Fibroblast of the conjunctiva (primary cell): ENCODE data around the gene RILP.
"Not testable (repeated sequence)": the region's sequence is repeated elsewhere in the genome, so short reads cannot be mapped to it uniquely, and the experiment has no call there.

Source experiments
- DNase-seq: peaks from one replicate; pipeline ENCODE4 v3.0.0-alpha.2; 2010; ENCODE audit warnings: low read depth

Gene RILP

GRCh38 chr17:1649844-1650501 lies at the start of gene RILP:
Gene RILP, minus strand, starts transcription at chr17:1649866. Its CDS starts 62 bp downstream, at chr17:1649804.
- no peak for DNase-seq

- no peak for DNase-seq
These were observed 48.0 kb upstream of the RILP start for GRCh38 chr17:1697681-1698080.

DNA sequence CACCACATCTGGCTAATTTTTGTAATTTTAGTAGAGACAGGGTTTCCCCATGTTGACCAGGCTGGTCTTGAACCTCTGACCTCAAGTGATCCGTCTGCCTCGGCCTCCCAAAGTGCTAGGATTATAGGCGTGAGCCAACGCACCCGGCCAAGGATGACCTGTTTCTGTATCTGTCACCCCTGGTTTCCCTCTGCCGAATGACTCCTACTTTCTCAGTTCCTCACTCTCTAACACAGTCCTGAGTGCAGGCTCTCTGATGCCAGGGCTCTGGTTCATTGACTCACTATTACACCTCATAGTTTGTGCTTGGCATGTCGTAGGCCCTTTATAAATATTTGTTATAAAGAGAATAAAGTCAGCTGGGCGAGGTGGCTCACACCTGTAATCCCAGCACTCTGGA lies 45.7 kb upstream of the RILP start:
- no peak for DNase-seq

- DNase-seq: no peak
These were observed 43.7 kb upstream of the RILP start for GRCh38 chr17:1693339-1693738.

DNA sequence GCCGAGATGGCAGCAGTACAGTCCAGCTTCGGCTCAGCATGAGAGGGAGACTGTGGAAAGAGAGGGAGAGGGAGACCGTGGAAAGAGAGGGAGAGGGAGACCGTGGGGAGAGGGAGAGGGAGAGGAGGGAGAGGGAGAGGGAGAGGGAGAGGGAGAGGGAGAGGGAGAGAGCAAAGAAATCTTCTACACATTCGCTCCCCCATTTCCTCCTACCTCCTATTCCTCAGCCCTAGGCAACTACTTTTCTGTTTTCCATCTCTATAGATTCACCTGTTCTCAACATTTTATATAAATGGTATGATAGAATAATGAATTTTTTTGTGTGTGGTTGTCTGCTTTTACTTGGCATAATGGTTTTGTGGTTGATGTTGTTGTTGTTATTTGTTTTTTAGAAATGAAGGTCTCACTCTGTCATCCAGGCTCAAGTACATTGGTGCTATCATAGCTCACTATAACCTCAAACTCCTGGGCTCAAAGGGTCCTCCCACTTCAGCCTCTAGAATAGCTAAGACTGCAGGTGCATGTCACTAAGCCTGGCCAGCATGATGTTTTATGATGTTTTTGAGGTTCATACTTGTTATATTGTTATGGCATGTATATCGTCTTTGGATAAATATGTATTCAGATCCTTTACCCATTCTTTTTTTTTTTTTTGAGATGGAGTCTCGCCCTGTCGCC lies 41.0 kb upstream of the RILP start:
- no peak for DNase-seq

GRCh38 chr17:1688405-1688804 lies 38.7 kb upstream of the RILP start:
- not testable (repeated sequence) for DNase-seq

GRCh38 chr17:1686086-1686485 lies 36.4 kb upstream of the RILP start:
- no peak for DNase-seq

- DNase-seq: peak; percentile 95
These were observed 34.9 kb upstream of the RILP start, which contains the start of gene PRPF8 for GRCh38 chr17:1684378-1685189. Gene PRPF8, minus strand, starts transcription at chr17:1684867. Its CDS starts 296 bp downstream, at chr17:1684571.

DNA sequence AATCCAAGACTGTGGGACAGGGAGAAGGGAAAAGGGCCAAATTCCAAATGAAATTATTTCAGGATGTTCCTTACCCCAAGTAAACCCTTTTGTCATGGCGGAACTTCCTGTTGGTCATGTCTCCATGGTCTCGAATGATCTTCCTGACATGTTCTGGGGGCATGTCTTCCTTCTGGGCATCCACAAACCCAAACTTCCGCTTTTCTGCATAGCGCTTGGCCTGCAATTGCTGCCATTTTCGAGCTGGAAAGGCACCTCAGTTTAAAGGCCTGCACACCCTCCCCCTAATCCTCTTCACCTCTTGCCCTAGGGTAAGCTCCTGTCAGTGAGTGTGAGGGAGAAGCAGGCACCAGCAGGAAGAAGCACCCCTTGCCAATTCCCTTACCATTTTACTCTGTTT lies 33.8 kb upstream of the RILP start:
- DNase-seq: no peak

- DNase-seq: no peak
These were observed 26.7 kb upstream of the RILP start for GRCh38 chr17:1676401-1676800.

- DNase-seq: no peak
These were observed 23.5 kb upstream of the RILP start for GRCh38 chr17:1673041-1673785.

DNA sequence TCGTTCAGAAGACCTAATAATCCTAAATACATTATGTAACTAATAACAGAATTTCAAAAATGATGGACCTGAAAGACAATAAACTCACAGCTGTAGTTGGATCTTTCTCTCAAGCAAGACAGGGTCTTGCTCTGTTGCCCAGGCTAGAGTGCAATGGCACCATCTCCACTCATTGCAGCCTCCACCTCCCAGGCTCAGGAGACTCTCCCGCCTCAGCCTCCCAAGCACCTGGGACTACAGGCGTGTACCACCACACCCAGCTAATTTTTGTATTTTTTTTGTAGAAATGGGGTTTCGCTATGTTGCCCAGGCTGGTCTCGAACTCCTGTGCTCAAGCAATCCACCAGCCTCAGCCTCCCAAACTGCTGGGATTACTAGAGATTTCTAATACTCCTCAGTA lies 14.3 kb upstream of the RILP start:
- DNase-seq: not testable (repeated sequence)

DNA sequence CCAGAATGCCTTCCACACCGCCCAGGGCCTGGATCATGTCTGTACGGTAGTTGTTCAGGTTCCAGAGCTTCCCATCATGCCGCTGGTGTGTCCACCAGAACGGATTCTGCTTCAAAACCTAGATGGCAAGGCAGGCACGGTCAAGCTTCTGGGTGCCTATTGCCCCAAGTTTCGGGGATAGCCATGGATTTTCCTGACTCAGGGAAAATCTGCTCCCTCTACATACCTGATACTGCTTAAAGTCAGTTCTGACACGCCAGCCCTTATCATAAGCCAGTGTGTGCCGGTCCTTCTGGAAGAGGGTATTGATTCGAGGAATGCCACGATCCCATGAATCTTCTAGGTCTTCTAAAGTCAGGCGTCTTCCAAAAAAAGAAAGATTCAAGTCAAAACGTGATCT lies 11.4 kb upstream of the RILP start:
- DNase-seq: no peak

DNA sequence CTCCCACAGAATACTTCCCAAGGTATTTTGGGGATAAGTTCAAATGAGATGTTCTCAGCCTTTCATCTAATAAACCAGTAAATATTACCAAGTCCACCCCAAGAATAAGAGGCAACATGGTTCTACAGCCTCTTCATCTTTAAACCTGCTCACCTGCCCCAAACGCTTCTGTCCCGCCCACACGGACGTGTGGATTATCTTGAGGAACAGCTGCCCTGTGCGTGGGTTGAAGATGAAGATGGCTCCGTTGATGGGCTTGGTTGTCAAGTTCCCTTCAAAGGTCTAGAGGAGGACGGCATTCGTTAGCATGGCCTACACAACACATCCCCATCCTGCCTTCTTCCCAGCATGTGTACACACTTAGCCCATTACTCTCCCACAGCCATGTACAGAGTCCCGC lies 8.4 kb upstream of the RILP start:
- no peak for DNase-seq

DNA sequence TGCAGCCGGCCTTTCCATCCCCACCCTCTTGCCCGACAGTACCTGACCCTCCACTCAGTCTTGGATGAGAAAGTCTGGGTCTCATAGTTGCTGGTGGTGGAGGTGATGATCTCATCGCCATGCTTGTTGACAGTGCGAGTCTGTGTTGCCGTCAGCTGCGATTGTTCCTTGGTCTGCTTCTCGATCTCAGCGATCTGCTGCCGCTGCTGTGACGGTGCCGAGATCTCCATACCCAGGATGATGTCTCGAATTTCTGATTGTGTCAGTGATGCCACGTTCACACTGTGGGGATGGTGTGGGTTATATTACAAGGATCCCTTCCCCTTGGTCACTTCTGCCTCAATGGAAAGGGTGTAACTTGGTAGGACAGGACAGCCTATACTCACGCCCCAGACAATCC lies 4.1 kb upstream of the RILP start:
- DNase-seq: no peak

GRCh38 chr17:1652794-1653193 lies 3.1 kb upstream of the RILP start:
- DNase-seq: not testable (repeated sequence)

DNA sequence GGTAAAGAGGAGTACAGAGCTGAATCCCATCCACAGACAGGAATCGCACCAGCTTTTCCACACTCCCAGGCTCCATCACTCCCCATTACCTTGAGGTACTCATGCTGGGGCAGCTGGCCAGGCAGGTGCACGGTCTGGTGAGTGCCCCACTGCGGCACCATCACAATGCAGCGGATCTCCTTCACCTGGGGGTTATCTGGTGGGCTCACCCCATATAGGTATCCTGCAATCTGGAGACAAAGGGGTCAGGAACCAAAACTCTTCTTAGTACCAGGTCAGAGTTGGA lies 1.8 kb upstream of the RILP start:
- DNase-seq: no peak

DNA sequence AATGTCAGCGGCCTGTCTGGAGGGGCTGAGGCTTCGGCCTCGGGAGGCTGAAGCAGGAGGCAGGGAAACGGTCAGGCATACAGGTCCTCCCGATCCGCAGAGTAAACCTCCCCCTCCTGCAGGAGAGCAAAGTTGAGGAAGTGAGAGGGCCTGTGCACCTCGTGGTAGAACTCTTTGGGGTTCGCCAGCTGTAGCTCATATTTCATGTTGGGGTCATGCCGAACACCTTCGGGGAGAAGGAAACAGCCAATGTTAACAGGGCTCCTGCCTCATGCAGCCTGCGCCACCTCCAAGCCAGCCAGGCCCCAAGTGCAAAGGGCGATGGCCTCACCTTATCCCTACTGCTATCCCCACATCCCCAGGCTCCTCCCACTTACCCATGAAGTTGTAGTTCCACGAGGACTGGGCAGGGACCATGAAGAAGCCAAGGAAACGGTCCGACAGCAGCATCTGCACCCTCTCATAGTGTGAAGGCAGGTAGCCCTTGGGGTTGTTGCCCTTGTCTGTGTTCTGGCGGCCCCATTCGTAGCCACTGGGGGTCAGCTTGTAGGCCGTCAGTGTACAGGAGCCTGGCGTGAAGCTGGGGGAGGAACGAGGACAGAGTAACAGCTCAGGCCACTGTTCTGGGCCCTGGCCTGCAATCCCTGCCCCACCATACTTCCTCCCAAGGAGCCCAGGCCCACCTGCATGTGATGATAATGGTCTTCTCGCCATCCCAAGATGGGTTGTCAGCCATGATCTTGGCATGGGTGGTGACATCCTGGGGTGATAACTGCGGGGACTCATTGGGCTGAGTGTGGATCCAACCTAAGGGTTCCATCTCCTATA lies 1.3 kb upstream of the RILP start:
- DNase-seq: no peak

DNA sequence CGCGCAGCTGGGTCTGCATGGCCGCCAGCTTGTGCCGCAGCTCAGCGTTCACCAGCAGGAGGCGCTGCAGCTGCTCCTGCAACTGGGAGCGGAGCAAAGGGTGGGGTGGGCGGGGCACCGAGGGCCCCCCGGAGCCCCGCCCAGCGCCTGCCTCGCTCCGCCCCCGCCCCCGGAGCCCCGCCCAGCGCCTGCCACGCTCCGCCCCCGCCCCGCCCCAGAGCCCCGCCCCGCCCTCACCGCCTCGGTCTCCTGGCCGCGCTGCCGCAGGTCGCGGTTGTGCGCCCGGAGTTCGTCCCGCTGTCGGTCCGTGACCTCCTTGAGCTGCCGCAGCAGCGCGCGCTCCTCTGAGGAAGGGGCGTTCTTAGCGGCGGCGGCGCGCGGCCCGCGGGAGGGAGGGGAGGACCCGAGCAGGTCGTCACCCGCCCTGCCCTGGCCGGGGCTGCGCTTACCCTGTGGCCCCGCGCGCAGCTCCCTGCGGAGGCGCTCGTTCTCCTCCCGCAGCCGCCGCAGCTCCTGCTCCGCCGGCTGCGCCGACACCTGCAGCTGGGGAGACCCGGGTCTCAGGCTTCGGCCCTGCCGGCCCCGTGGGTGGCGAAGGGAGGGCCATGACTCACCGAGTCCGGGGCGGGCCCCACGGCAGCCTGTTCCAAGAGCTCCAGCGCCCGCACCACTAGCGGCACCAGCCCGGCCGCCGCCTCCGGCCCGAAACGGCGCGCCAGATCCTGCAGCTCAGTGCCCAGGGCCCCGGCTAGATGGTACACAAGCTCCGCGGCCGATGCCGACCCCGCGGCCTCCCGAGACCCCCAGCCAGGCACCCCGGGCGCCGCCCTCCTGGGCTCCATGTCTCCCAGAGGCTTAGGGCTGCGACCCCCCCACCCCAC lies 463 bp downstream of the RILP start:
- DNase-seq: peak; percentile 93

GRCh38 chr17:1648173-1648962 lies 1.3 kb downstream of the RILP start:
- DNase-seq: no peak
